ENCODE measurements around the gene NECTIN4.
A peak's percentile ranks its signal among the peaks of the same experiment; 100 is the strongest.

Gene NECTIN4

GRCh38 chr1:161111117-161111516 lies 21.8 kb upstream of the NECTIN4 start:
- no peak for DNase-seq

GRCh38 chr1:161106431-161106830 lies 17.1 kb upstream of the NECTIN4 start:
- no peak for DNase-seq

GRCh38 chr1:161100556-161100955 lies 11.2 kb upstream of the NECTIN4 start:
- DNase-seq, result no peak

- no peak for DNase-seq
Measured at GRCh38 chr1:161099090-161099802, 9.9 kb upstream of the NECTIN4 start.

- DNase-seq, result peak; percentile 82
Measured at GRCh38 chr1:161098210-161099068, 9.1 kb upstream of the NECTIN4 start, which contains the start of gene KLHDC9. TSS of gene KLHDC9 (plus strand) at chr1:161098361. CDS start at chr1:161098536, 175 bp downstream.

- no peak for DNase-seq
Measured at GRCh38 chr1:161096530-161096929, 7.2 kb upstream of the NECTIN4 start.

GRCh38 chr1:161096015-161096414 lies 6.7 kb upstream of the NECTIN4 start:
- no peak for DNase-seq

GRCh38 chr1:161095230-161095629 lies 5.9 kb upstream of the NECTIN4 start:
- no peak for DNase-seq

- DNase-seq, result no peak
Measured at GRCh38 chr1:161094481-161094880, 5.1 kb upstream of the NECTIN4 start.

GRCh38 chr1:161092621-161093028 lies 3.3 kb upstream of the NECTIN4 start:
- no peak for DNase-seq

- DNase-seq, result no peak
Measured at GRCh38 chr1:161091796-161092507, 2.6 kb upstream of the NECTIN4 start.

- no peak for DNase-seq
Measured at GRCh38 chr1:161091093-161091492, 1.7 kb upstream of the NECTIN4 start.

GRCh38 chr1:161090617-161091016 lies 1.3 kb upstream of the NECTIN4 start:
- no peak for DNase-seq

GRCh38 chr1:161089938-161090337 lies 580 bp upstream of the NECTIN4 start:
- DNase-seq, result no peak

- DNase-seq, result no peak
Measured at GRCh38 chr1:161088587-161089110, 709 bp downstream of the NECTIN4 start.

- no peak for DNase-seq
Measured at GRCh38 chr1:161086457-161086856, 2.9 kb downstream of the NECTIN4 start.

- DNase-seq, result no peak
Measured at GRCh38 chr1:161085165-161085564, 4.2 kb downstream of the NECTIN4 start.

- DNase-seq, result no peak
Measured at GRCh38 chr1:161084597-161084988, 4.8 kb downstream of the NECTIN4 start.

- no peak for DNase-seq
Measured at GRCh38 chr1:161083748-161084596, 5.4 kb downstream of the NECTIN4 start.

- peak; percentile 69 for DNase-seq
Measured at GRCh38 chr1:161082996-161083747, 6.2 kb downstream of the NECTIN4 start.

- no peak for DNase-seq
Measured at GRCh38 chr1:161082483-161082882, 6.9 kb downstream of the NECTIN4 start.

All from hematopoietic multipotent progenitor cell treated with erythropoietin and hydrocortisone succinate and interleukin-3 and kit ligand, for 6 days (in vitro differentiated cells).